T-helper 2 cell treated with Interferon-gamma antibody and Interleukin-4, amounts not matched to agents 5 μg/mL and 100 μg/mL, for 36 hours (primary cell): ENCODE data around the gene PSMD12.
"Not testable (repeated sequence)": the region's sequence is repeated elsewhere in the genome, so short reads cannot be mapped to it uniquely, and the experiment has no call there.

ENCODE experiments used
- DNase-seq: peaks from one replicate; pipeline ENCODE4 v3.0.0; 2021; ENCODE audit warnings: low spot score
- H3K27ac Mint-ChIP-seq: one replicate; pipeline ENCODE4 v1.8.0; 2021; ENCODE audit warnings: mild to moderate bottlenecking, mixed read lengths
- H3K27me3 Mint-ChIP-seq: one replicate; pipeline ENCODE4 v1.8.0; 2021; ENCODE audit warnings: low read depth, mixed read lengths
- H3K36me3 Mint-ChIP-seq: one replicate; pipeline ENCODE4 v1.8.0; 2021; ENCODE audit warnings: low read depth, mixed read lengths
- H3K4me1 Mint-ChIP-seq: one replicate; pipeline ENCODE4 v1.8.0; 2021; ENCODE audit warnings: low read depth, mixed read lengths
- H3K4me3 Mint-ChIP-seq: one replicate; pipeline ENCODE4 v1.8.0; 2022; ENCODE audit warnings: mild to moderate bottlenecking, moderate library complexity, mixed read lengths
- H3K9me3 Mint-ChIP-seq: one replicate; pipeline ENCODE4 v1.8.0; 2021; ENCODE audit warnings: mixed read lengths

The PSMD12 gene

GRCh38 chr17:67359960-67360791, 6.2 kb downstream of the PSMD12 start:
- Mint-ChIP-seq H3K4me1 (peaks cover 46% of the 10 kb centered on the region), H3K9me3 (no peaks in the 10 kb centered on the region), H3K36me3 (peaks cover 58% of the 10 kb centered on the region), H3K4me3 (peak overlapping the region; percentile 55), H3K27me3 (no peaks in the 10 kb centered on the region), H3K27ac (peak overlapping the region; percentile 73)
- DNase-seq = peak; percentile 30

- Mint-ChIP-seq H3K4me3 (peak overlapping the region; percentile 62), H3K9me3 (no peaks in the 10 kb centered on the region), H3K4me1 (peaks cover 36% of the 10 kb centered on the region), H3K27ac (peak overlapping the region; percentile 73), H3K36me3 (peaks cover 62% of the 10 kb centered on the region), H3K27me3 (no peaks in the 10 kb centered on the region)
- no peak for DNase-seq
Measured at GRCh38 chr17:67358612-67359011, 7.8 kb downstream of the PSMD12 start.

- H3K27me3 Mint-ChIP-seq = no peaks in the 10 kb centered on the region
- H3K9me3 Mint-ChIP-seq = no peaks in the 10 kb centered on the region
- no peak overlapping the region for H3K4me3 Mint-ChIP-seq
- DNase-seq = no peak
- peaks cover 53% of the 10 kb centered on the region for H3K36me3 Mint-ChIP-seq
- peaks cover 7% of the 10 kb centered on the region for H3K4me1 Mint-ChIP-seq
- no peak overlapping the region for H3K27ac Mint-ChIP-seq
Measured at GRCh38 chr17:67353929-67354574, 12.3 kb downstream of the PSMD12 start.

GRCh38 chr17:67353161-67353560, 13.2 kb downstream of the PSMD12 start:
- peak overlapping the region; percentile 55 for H3K27ac Mint-ChIP-seq
- H3K4me1 Mint-ChIP-seq = peaks cover under 1% of the 10 kb centered on the region
- DNase-seq = no peak
- no peaks in the 10 kb centered on the region for H3K27me3 Mint-ChIP-seq
- peaks cover 48% of the 10 kb centered on the region for H3K36me3 Mint-ChIP-seq
- H3K4me3 Mint-ChIP-seq = no peak overlapping the region
- no peaks in the 10 kb centered on the region for H3K9me3 Mint-ChIP-seq

GRCh38 chr17:67349420-67349819, 17.0 kb downstream of the PSMD12 start:
- no peak overlapping the region for H3K27ac Mint-ChIP-seq
- no peaks in the 10 kb centered on the region for H3K27me3 Mint-ChIP-seq
- no peak for DNase-seq
- H3K9me3 Mint-ChIP-seq = no peaks in the 10 kb centered on the region
- no peaks in the 10 kb centered on the region for H3K4me1 Mint-ChIP-seq
- H3K4me3 Mint-ChIP-seq = no peak overlapping the region
- H3K36me3 Mint-ChIP-seq = peaks cover 57% of the 10 kb centered on the region

GRCh38 chr17:67347826-67348225, 18.6 kb downstream of the PSMD12 start:
- Mint-ChIP-seq H3K27ac (no peak overlapping the region), H3K36me3 (peaks cover 51% of the 10 kb centered on the region), H3K9me3 (no peaks in the 10 kb centered on the region), H3K27me3 (no peaks in the 10 kb centered on the region), H3K4me3 (no peak overlapping the region), H3K4me1 (no peaks in the 10 kb centered on the region)
- no peak for DNase-seq

GRCh38 chr17:67343237-67343636, 23.1 kb downstream of the PSMD12 start:
- Mint-ChIP-seq H3K4me3 (no peak overlapping the region), H3K27ac (peak overlapping the region; percentile 37), H3K27me3 (no peaks in the 10 kb centered on the region), H3K36me3 (peaks cover 63% of the 10 kb centered on the region), H3K4me1 (no peaks in the 10 kb centered on the region), H3K9me3 (no peaks in the 10 kb centered on the region)
- DNase-seq = no peak

- H3K27ac Mint-ChIP-seq, DNase-seq, H3K4me3 Mint-ChIP-seq, H3K9me3 Mint-ChIP-seq, H3K4me1 Mint-ChIP-seq, H3K27me3 Mint-ChIP-seq: not testable (repeated sequence)
- peaks cover 39% of the 10 kb centered on the region for H3K36me3 Mint-ChIP-seq
Measured at GRCh38 chr17:67338353-67338752, 28.0 kb downstream of the PSMD12 start.

- H3K9me3 Mint-ChIP-seq = no peaks in the 10 kb centered on the region
- H3K27me3 Mint-ChIP-seq = no peaks in the 10 kb centered on the region
- no peak overlapping the region for H3K27ac Mint-ChIP-seq
- no peak for DNase-seq
- no peaks in the 10 kb centered on the region for H3K4me1 Mint-ChIP-seq
- no peak overlapping the region for H3K4me3 Mint-ChIP-seq
- peaks cover 32% of the 10 kb centered on the region for H3K36me3 Mint-ChIP-seq
Measured at GRCh38 chr17:67336859-67337258, 29.5 kb downstream of the PSMD12 start.

GRCh38 chr17:67335245-67335835, 31.0 kb downstream of the PSMD12 start:
- no peaks in the 10 kb centered on the region for H3K4me1 Mint-ChIP-seq
- no peak overlapping the region for H3K4me3 Mint-ChIP-seq
- no peak overlapping the region for H3K27ac Mint-ChIP-seq
- no peak for DNase-seq
- H3K36me3 Mint-ChIP-seq = peaks cover 20% of the 10 kb centered on the region
- H3K27me3 Mint-ChIP-seq = no peaks in the 10 kb centered on the region
- no peaks in the 10 kb centered on the region for H3K9me3 Mint-ChIP-seq

GRCh38 chr17:67332162-67332508, 34.2 kb downstream of the PSMD12 start:
- not testable (repeated sequence) for H3K4me3 Mint-ChIP-seq

GRCh38 chr17:67331381-67332161, 34.8 kb downstream of the PSMD12 start:
- not testable (repeated sequence) for H3K9me3 Mint-ChIP-seq, DNase-seq, H3K4me3 Mint-ChIP-seq, H3K4me1 Mint-ChIP-seq, H3K27me3 Mint-ChIP-seq, H3K36me3 Mint-ChIP-seq, H3K27ac Mint-ChIP-seq

More at GRCh38 chr17:67332162-67332508, 34.2 kb downstream of the PSMD12 start:
- not testable (repeated sequence) for DNase-seq, H3K36me3 Mint-ChIP-seq, H3K4me1 Mint-ChIP-seq, H3K27ac Mint-ChIP-seq, H3K9me3 Mint-ChIP-seq, H3K27me3 Mint-ChIP-seq

GRCh38 chr17:67328026-67328425, 38.4 kb downstream of the PSMD12 start:
- H3K4me3 Mint-ChIP-seq = no peak overlapping the region
- no peak for DNase-seq
- no peaks in the 10 kb centered on the region for H3K27me3 Mint-ChIP-seq
- no peaks in the 10 kb centered on the region for H3K9me3 Mint-ChIP-seq
- no peaks in the 10 kb centered on the region for H3K4me1 Mint-ChIP-seq
- no peaks in the 10 kb centered on the region for H3K36me3 Mint-ChIP-seq
- H3K27ac Mint-ChIP-seq = no peak overlapping the region
